ENCODE measurements around the gene NIT1. TPM values are rescaled to one million over a fixed set of nuclear protein-coding genes. Genes with fewer than 3 reads are reported as not detected.

Gene NIT1
- total and polyA plus RNA-seq, 10 of the 15 experiments (the other 5 are each of a cell fraction or from before 2014, with no cell fraction given): 19.2 to 54.4 (median 28.3) TPM

- SMC1A ChIA-PET (ENCODE audit: uncharacterized antibody, unreplicated experiment): interaction anchor here (0.8 to 2.1 kb wide), 11 partner anchors 19 to 242 kb away, joined by 3 to 7 read pairs (median 4); partner anchors contain the start of genes KLHDC9, NIT1, PFDN2 and PPOX
- Histone ChIP-seq H2AFZ (ENCODE audit: control insufficient read depth, low read depth, low read length) (no peak overlapping the region), H3K27me3 (replicated peaks in 1 of 2; ENCODE audit: control insufficient read depth in 2 of 2, insufficient read depth in 2 of 2, low read length in 1 of 2) (no peaks in the 10 kb centered on the region), H3K27ac (ENCODE audit: control insufficient read depth, insufficient read depth) (no peak overlapping the region), H3K79me2 (ENCODE audit: control insufficient read depth, insufficient read depth, low read length) (no peaks in the 10 kb centered on the region), H3K36me3 (ENCODE audit: control insufficient read depth in 2 of 2, insufficient read depth in 2 of 2, low read length in 1 of 2) (no peaks in the 10 kb centered on the region), H3K9me3 (replicated peaks; ENCODE audit: control insufficient read depth, insufficient read depth, low read length) (no peaks in the 10 kb centered on the region), H4K20me1 (ENCODE audit: control insufficient read depth, insufficient read depth) (no peaks in the 10 kb centered on the region), H3K9ac (ENCODE audit: control insufficient read depth, insufficient read depth, low read length) (no peak overlapping the region), H3K4me1 (ENCODE audit: control insufficient read depth, insufficient read depth, low read length) (no peaks in the 10 kb centered on the region), H3K4me2 (ENCODE audit: control insufficient read depth, insufficient read depth) (no peak overlapping the region), H3K4me3 (no peak overlapping the region)
- BruUV-seq (replicated peaks): no TSS peak
- CTCF ChIA-PET: interaction anchor here (0.7 to 6.2 kb wide), 19 partner anchors 10 to 241 kb away, joined by 3 to 60 read pairs (median 4); partner anchors contain the start of genes ARHGAP30, KLHDC9, NIT1 and PFDN2
- intact Hi-C loops (cut with micrococcal nuclease; ENCODE audit: unreplicated experiment): no loop called here
- DNase-seq (ENCODE audit: low read depth, low spot score) (no peak), ATAC-seq (no peak), FAIRE-seq (no peak)
- RAD21 ChIA-PET (ENCODE audit: unreplicated experiment): interaction anchor here (0.6 to 1.5 kb wide), 9 partner anchors 13 to 316 kb away, joined by 3 to 6 read pairs (median 3); partner anchors contain the start of genes ARHGAP30 and KLHDC9
- POLR2A ChIA-PET: interaction anchor here (0.5 to 0.9 kb wide), 4 partner anchors 40 to 246 kb away, joined by 3 to 4 read pairs (median 3); partner anchors contain the start of gene TOMM40L
- 99% methylated on average over 29 of the region's 29 CpGs for WGBS (ENCODE audit: insufficient coverage, insufficient replicate concordance, low lambda C conversion rate, missing lambda C conversion rate)
- in situ Hi-C loops (cut with MboI): no loop called here
- TF ChIP-seq ZBED1 (IDR thresholded peaks at IDR 0.05; ENCODE audit: borderline replicate concordance): no peak
- TF ChIP-seq, protein P1, sequence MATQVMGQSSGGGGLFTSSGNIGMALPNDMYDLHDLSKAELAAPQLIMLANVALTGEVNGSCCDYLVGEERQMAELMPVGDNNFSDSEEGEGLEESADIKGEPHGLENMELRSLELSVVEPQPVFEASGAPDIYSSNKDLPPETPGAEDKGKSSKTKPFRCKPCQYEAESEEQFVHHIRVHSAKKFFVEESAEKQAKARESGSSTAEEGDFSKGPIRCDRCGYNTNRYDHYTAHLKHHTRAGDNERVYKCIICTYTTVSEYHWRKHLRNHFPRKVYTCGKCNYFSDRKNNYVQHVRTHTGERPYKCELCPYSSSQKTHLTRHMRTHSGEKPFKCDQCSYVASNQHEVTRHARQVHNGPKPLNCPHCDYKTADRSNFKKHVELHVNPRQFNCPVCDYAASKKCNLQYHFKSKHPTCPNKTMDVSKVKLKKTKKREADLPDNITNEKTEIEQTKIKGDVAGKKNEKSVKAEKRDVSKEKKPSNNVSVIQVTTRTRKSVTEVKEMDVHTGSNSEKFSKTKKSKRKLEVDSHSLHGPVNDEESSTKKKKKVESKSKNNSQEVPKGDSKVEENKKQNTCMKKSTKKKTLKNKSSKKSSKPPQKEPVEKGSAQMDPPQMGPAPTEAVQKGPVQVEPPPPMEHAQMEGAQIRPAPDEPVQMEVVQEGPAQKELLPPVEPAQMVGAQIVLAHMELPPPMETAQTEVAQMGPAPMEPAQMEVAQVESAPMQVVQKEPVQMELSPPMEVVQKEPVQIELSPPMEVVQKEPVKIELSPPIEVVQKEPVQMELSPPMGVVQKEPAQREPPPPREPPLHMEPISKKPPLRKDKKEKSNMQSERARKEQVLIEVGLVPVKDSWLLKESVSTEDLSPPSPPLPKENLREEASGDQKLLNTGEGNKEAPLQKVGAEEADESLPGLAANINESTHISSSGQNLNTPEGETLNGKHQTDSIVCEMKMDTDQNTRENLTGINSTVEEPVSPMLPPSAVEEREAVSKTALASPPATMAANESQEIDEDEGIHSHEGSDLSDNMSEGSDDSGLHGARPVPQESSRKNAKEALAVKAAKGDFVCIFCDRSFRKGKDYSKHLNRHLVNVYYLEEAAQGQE (IDR thresholded peaks at IDR 0.05; ENCODE audit: low read depth, low read length): no peak
- TF ChIP-seq ZNF217 (IDR thresholded peaks at IDR 0.05): no peak
- TF ChIP-seq E4F1 (IDR thresholded peaks at IDR 0.05; ENCODE audit: borderline replicate concordance, partially characterized antibody): no peak
- TF ChIP-seq, protein P2, sequence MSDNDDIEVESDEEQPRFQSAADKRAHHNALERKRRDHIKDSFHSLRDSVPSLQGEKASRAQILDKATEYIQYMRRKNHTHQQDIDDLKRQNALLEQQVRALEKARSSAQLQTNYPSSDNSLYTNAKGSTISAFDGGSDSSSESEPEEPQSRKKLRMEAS (IDR thresholded peaks at IDR 0.05; ENCODE audit: low read depth, low read length): no peak
- no peak for TF ChIP-seq KDM1A (IDR thresholded peaks at IDR 0.05; ENCODE audit: borderline replicate concordance)
- no peak for TF ChIP-seq CUX1 (IDR thresholded peaks at IDR 0.05; ENCODE audit: insufficient replicate concordance, low read depth, low read length)
- TF ChIP-seq GATAD2B (conservative IDR thresholded peaks at IDR 0.05; ENCODE audit: low read depth): no peak
- TF ChIP-seq SPI1 (IDR thresholded peaks at IDR 0.05; ENCODE audit: borderline replicate concordance, insufficient read depth, low read depth, low read length): no peak
- no peak for TF ChIP-seq CREM (IDR thresholded peaks at IDR 0.05; ENCODE audit: low read depth)
- no peak for TF ChIP-seq RCOR1 (conservative IDR thresholded peaks at IDR 0.05; ENCODE audit: low read depth, low read length)
These were observed 23.0 kb downstream of the NIT1 start for GRCh38 chr1:161140755-161141400.

Measured in GM12878 (cell line).